ENCODE data around the gene PRR11. TPM values are rescaled to one million over a fixed set of nuclear protein-coding genes. Genes with fewer than 3 reads are reported as not detected.

Gene PRR11
- total RNA-seq, 2 experiments from 2014 or later, result 27.3 to 106 TPM

GRCh38 chr17:59172436-59173004 lies 17.0 kb downstream of the PRR11 start:
- ChIA-PET POLR2A (interaction anchor here (0.6 to 0.9 kb wide), 4 partner anchors 11 to 465 kb away, joined by 3 to 4 read pairs (median 4); partner anchors contain the start of genes PRR11 and SKA2), CTCF (ENCODE audit: unreplicated experiment) (no interaction called here)
- Histone ChIP-seq H3K27ac (ENCODE audit: low read depth, low read length, poor library complexity, severe bottlenecking) (no peak overlapping the region), H3K36me3 (ENCODE audit: insufficient read depth, low read length) (peaks cover 92% of the 10 kb centered on the region), H3K4me2 (ENCODE audit: low read length) (no peak overlapping the region), H2AFZ (ENCODE audit: low read length) (no peak overlapping the region), H3K9me2 (ENCODE audit: insufficient read depth, low read length) (no peaks in the 10 kb centered on the region), H3K9me3 (ENCODE audit: low read length) (no peaks in the 10 kb centered on the region), H3K79me2 (ENCODE audit: insufficient read depth, low read depth, low read length) (peaks cover 52% of the 10 kb centered on the region), H3K4me3 (ENCODE audit: low read depth, low read length, poor library complexity, severe bottlenecking) (no peak overlapping the region), H3K4me1 (ENCODE audit: insufficient read depth, low read length, poor library complexity, severe bottlenecking) (no peaks in the 10 kb centered on the region), H4K20me1 (ENCODE audit: insufficient read depth, low read length) (0 out of 2 replicates have a peak, but pooled peaks cover 1% of the 10 kb centered on the region)
- TF ChIP-seq EZH2phosphoT487 (IDR thresholded peaks at IDR 0.05; ENCODE audit: borderline replicate concordance, low read depth, low read length) (no peak), CTCF (conservative IDR thresholded peaks at IDR 0.05; ENCODE audit: low read length) (no peak)
- no TSS peak for BruUV-seq (replicated peaks)
- intact Hi-C loops (cut with micrococcal nuclease; ENCODE audit: unreplicated experiment), result no loop called here
- no peak for DNase-seq (ENCODE audit: low spot score)

GRCh38 chr17:59174671-59175070 lies 19.1 kb downstream of the PRR11 start:
- TF ChIP-seq EZH2phosphoT487 (IDR thresholded peaks at IDR 0.05; ENCODE audit: borderline replicate concordance, low read depth, low read length) (no peak), CTCF (conservative IDR thresholded peaks at IDR 0.05; ENCODE audit: low read length) (no peak)
- no TSS peak for BruUV-seq (replicated peaks)

GRCh38 chr17:59175076-59175475 lies 19.5 kb downstream of the PRR11 start:
- no peak for DNase-seq (ENCODE audit: low spot score)

More at GRCh38 chr17:59174671-59175070, 19.1 kb downstream of the PRR11 start:
- no peaks in the 10 kb centered on the region for H4K20me1 ChIP-seq (ENCODE audit: insufficient read depth, low read length)
- no peaks in the 10 kb centered on the region for H3K9me3 ChIP-seq (ENCODE audit: low read length)
- H3K79me2 ChIP-seq (ENCODE audit: insufficient read depth, low read depth, low read length), result peaks cover 31% of the 10 kb centered on the region; the same call in 1 of the 2 replicates
- no peaks in the 10 kb centered on the region for H3K9me2 ChIP-seq (ENCODE audit: insufficient read depth, low read length)
- H3K4me1 ChIP-seq (ENCODE audit: insufficient read depth, low read length, poor library complexity, severe bottlenecking), result no peaks in the 10 kb centered on the region
- H3K27ac ChIP-seq (ENCODE audit: low read depth, low read length, poor library complexity, severe bottlenecking), result no peak overlapping the region
- H3K4me2 ChIP-seq (ENCODE audit: low read length), result no peak overlapping the region
- intact Hi-C loops (cut with micrococcal nuclease; ENCODE audit: unreplicated experiment), result no loop called here
- H2AFZ ChIP-seq (ENCODE audit: low read length), result no peak overlapping the region
- peaks cover 86% of the 10 kb centered on the region for H3K36me3 ChIP-seq (ENCODE audit: insufficient read depth, low read length)
- no peak for DNase-seq (ENCODE audit: low spot score)
- no peak overlapping the region for H3K4me3 ChIP-seq (ENCODE audit: low read depth, low read length, poor library complexity, severe bottlenecking)
- ChIA-PET POLR2A (no interaction called here), CTCF (ENCODE audit: unreplicated experiment) (no interaction called here)

More at GRCh38 chr17:59175076-59175475, 19.5 kb downstream of the PRR11 start:
- Histone ChIP-seq H3K9me3 (ENCODE audit: low read length) (no peaks in the 10 kb centered on the region), H2AFZ (ENCODE audit: low read length) (no peak overlapping the region), H3K4me3 (ENCODE audit: low read depth, low read length, poor library complexity, severe bottlenecking) (no peak overlapping the region), H3K36me3 (ENCODE audit: insufficient read depth, low read length) (peaks cover 86% of the 10 kb centered on the region), H3K9me2 (ENCODE audit: insufficient read depth, low read length) (no peaks in the 10 kb centered on the region), H4K20me1 (ENCODE audit: insufficient read depth, low read length) (no peaks in the 10 kb centered on the region), H3K4me2 (ENCODE audit: low read length) (no peak overlapping the region), H3K27ac (ENCODE audit: low read depth, low read length, poor library complexity, severe bottlenecking) (no peak overlapping the region), H3K79me2 (ENCODE audit: insufficient read depth, low read depth, low read length) (peaks cover 27% of the 10 kb centered on the region; the same call in 1 of the 2 replicates), H3K4me1 (ENCODE audit: insufficient read depth, low read length, poor library complexity, severe bottlenecking) (no peaks in the 10 kb centered on the region)
- ChIA-PET CTCF (ENCODE audit: unreplicated experiment) (no interaction called here), POLR2A (no interaction called here)
- TF ChIP-seq EZH2phosphoT487 (IDR thresholded peaks at IDR 0.05; ENCODE audit: borderline replicate concordance, low read depth, low read length), result no peak
- no peak for TF ChIP-seq CTCF (conservative IDR thresholded peaks at IDR 0.05; ENCODE audit: low read length)
- no TSS peak for BruUV-seq (replicated peaks)
- intact Hi-C loops (cut with micrococcal nuclease; ENCODE audit: unreplicated experiment), result no loop called here

Data from OCI-LY7 (cell line).